ENCODE data around the gene KISS1.

GRCh38 chr1:204211046-204211445, 14.8 kb upstream of the KISS1 start:
- TF ChIP-seq SIN3A (IDR thresholded peaks at IDR 0.05; ENCODE audit: low read depth) (no peak), CBX3 (IDR thresholded peaks at IDR 0.05; ENCODE audit: low read depth) (no peak), ZNF274 (IDR thresholded peaks at IDR 0.05; ENCODE audit: low read depth, low read length) (no peak), CTCF (IDR thresholded peaks at IDR 0.05 in 2 of 3, conservative IDR thresholded peaks at IDR 0.05 in 1 of 3; ENCODE audit: borderline replicate concordance in 1 of 3, insufficient read depth in 1 of 3, low read depth in 2 of 3, low read length in 2 of 3) (no peak), RAD21 (IDR thresholded peaks at IDR 0.05; ENCODE audit: low read depth) (no peak), EZH2phosphoT487 (IDR thresholded peaks at IDR 0.05; ENCODE audit: borderline replicate concordance) (no peak), JUND (IDR thresholded peaks at IDR 0.05) (no peak), POLR2AphosphoS5 (IDR thresholded peaks at IDR 0.05; ENCODE audit: low read depth, low read length) (no peak), POLR2A (IDR thresholded peaks at IDR 0.05; ENCODE audit: borderline replicate concordance, extremely low read depth, insufficient read depth, insufficient read length) (no peak), ATF3 (IDR thresholded peaks at IDR 0.05) (no peak), FOSL1 (IDR thresholded peaks at IDR 0.05; ENCODE audit: low read depth) (no peak), EGR1 (IDR thresholded peaks at IDR 0.05; ENCODE audit: low read depth) (no peak)
